Transverse colon (tissue), 4 donors: Measurements from ENCODE around the gene HOXA3.

ENCODE experiments used
- CTCF ChIP-seq, 5 experiments: fragments of 200-600 bp in 3 of 5; fragments of 450-650 bp in 2 of 5; sonication (generic) in 3 of 5; IDR thresholded peaks; 1 replicate in 2 of 5; 2 replicates in 3 of 5; pipeline ENCODE4 v1.5.1; 2016 to 2017; ENCODE audit warnings: antibody characterized with exemption in 5 of 5, inconsistent platforms in 3 of 5, mild to moderate bottlenecking in 2 of 5, moderate library complexity in 1 of 5
- EP300 ChIP-seq: sonication (generic); formaldehyde crosslinking; IDR thresholded peaks from one replicate; pipeline ENCODE4 v1.6.1; 2017; ENCODE audit warnings: antibody characterized with exemption, low read depth
- POLR2A ChIP-seq: fragments of 450-650 bp; IDR thresholded peaks from one replicate; pipeline ENCODE4 v1.6.1; 2016; ENCODE audit warnings: antibody characterized with exemption, mild to moderate bottlenecking, moderate library complexity
- POLR2AphosphoS5 ChIP-seq, 3 donors: sonication (generic); formaldehyde crosslinking; IDR thresholded peaks; one replicate each; pipeline ENCODE4 v1.6.1; 2016; ENCODE audit warnings: antibody characterized with exemption in 3 of 3

GRCh38 chr7:27157702-27158431, 5.5 kb upstream of the HOXA3 start:
- TF ChIP-seq POLR2A (peak; percentile 73), EP300 (no peak), CTCF (IDR thresholded peaks at IDR 0.05) (no peak), POLR2AphosphoS5 (IDR thresholded peaks at IDR 0.05) (peak; percentile 40 to 75 (median 68))
